Measurements from ENCODE around the gene MEX3C. TPM values are rescaled to one million over a fixed set of nuclear protein-coding genes. Genes with fewer than 3 reads are reported as not detected.

Gene MEX3C
- total and polyA plus RNA-seq, 9 donors: 18.1 to 47.4 (median 33.0) TPM

- H3K36me3 ChIP-seq: no peaks in the 10 kb centered on the region
- intact Hi-C loops (cut with DNase I): no loop called here
These were observed 12.4 kb downstream of the MEX3C start for GRCh38 chr18:51185075-51185474.

GRCh38 chr18:51184091-51184457, 13.4 kb downstream of the MEX3C start:
- no peaks in the 10 kb centered on the region for H3K27me3 ChIP-seq
- no peak overlapping the region for H3K27ac ChIP-seq
- 85 to 100% (median 97%) methylated on average over 1 of the region's 1 CpG for WGBS, 3 donors
- intact Hi-C loops (cut with DNase I): no loop called here
- H3K4me1 ChIP-seq (ENCODE audit: insufficient read depth): peaks cover 10% of the 10 kb centered on the region
- H3K9me3 ChIP-seq: no peaks in the 10 kb centered on the region
- TF ChIP-seq POLR2A (IDR thresholded peaks at IDR 0.05): no peak
- TF ChIP-seq CTCF (IDR thresholded peaks at IDR 0.05): no peak
- TF ChIP-seq EP300 (IDR thresholded peaks at IDR 0.05): no peak
- H3K4me3 ChIP-seq: no peak overlapping the region
- H3K36me3 ChIP-seq: no peaks in the 10 kb centered on the region
- DNase-seq: no peak

More at GRCh38 chr18:51185075-51185474, 12.4 kb downstream of the MEX3C start:
- Histone ChIP-seq H3K4me1 (ENCODE audit: insufficient read depth) (peaks cover 10% of the 10 kb centered on the region), H3K4me3 (no peak overlapping the region), H3K27me3 (no peaks in the 10 kb centered on the region), H3K27ac (no peak overlapping the region), H3K9me3 (no peaks in the 10 kb centered on the region)
- no peak for DNase-seq
- TF ChIP-seq EP300 (IDR thresholded peaks at IDR 0.05) (no peak), POLR2A (IDR thresholded peaks at IDR 0.05) (no peak), CTCF (IDR thresholded peaks at IDR 0.05) (no peak)
- WGBS, 3 donors: 88 to 100% (median 93%) methylated on average over 1 of the region's 1 CpG

GRCh38 chr18:51183372-51184090, 13.9 kb downstream of the MEX3C start:
- Histone ChIP-seq H3K4me3 (no peak overlapping the region), H3K36me3 (no peaks in the 10 kb centered on the region), H3K9me3 (no peaks in the 10 kb centered on the region), H3K4me1 (ENCODE audit: insufficient read depth) (peaks cover 10% of the 10 kb centered on the region), H3K27me3 (no peaks in the 10 kb centered on the region), H3K27ac (no peak overlapping the region)
- DNase-seq: no peak
- 88 to 95% (median 92%) methylated on average over 1 of the region's 1 CpG for WGBS, 3 donors
- TF ChIP-seq POLR2A (IDR thresholded peaks at IDR 0.05) (no peak), EP300 (IDR thresholded peaks at IDR 0.05) (no peak), CTCF (IDR thresholded peaks at IDR 0.05) (no peak)
- intact Hi-C loops (cut with DNase I): no loop called here

- peaks cover 7% of the 10 kb centered on the region for H3K4me1 ChIP-seq (ENCODE audit: insufficient read depth)
- no peak overlapping the region for H3K4me3 ChIP-seq
- H3K27ac ChIP-seq: no peak overlapping the region
- TF ChIP-seq EP300 (IDR thresholded peaks at IDR 0.05) (no peak), CTCF (IDR thresholded peaks at IDR 0.05) (no peak), POLR2A (IDR thresholded peaks at IDR 0.05) (no peak)
- H3K9me3 ChIP-seq: no peaks in the 10 kb centered on the region
- intact Hi-C loops (cut with DNase I): no loop called here
- H3K27me3 ChIP-seq: no peaks in the 10 kb centered on the region
- no peaks in the 10 kb centered on the region for H3K36me3 ChIP-seq
- DNase-seq: no peak
These were observed 14.7 kb downstream of the MEX3C start for GRCh38 chr18:51182824-51183223.
